Placental pericyte (primary cell): ENCODE data around the gene SPAG17. TPM values are rescaled to one million over a fixed set of nuclear protein-coding genes. Genes with fewer than 3 reads are reported as not detected.

ENCODE experiments used
- total RNA-seq: library from RNA; depleted of rRNA; stranded (reverse); fragments of >200 nt; gene quantifications from 2 replicates; pipeline ENCODE4 v1.2.3, GENCODE V29; 2012

The SPAG17 gene
- not detected in 2 replicates for total RNA-seq

GRCh38 chr1:118185084-118185832 is at the start of gene SPAG17:
Gene SPAG17 (minus strand): TSS chr1:118185228. CDS start chr1:118185157, 71 bp downstream.

GRCh38 chr1:117929343-117930172 is 255.5 kb downstream of the SPAG17 start, which contains the start of the genes GDAP2 and WDR3:
Gene GDAP2 (minus strand): TSS chr1:117929621. CDS start chr1:117920357, 9,264 bp downstream.
Gene WDR3 (plus strand): TSS chr1:117929739. CDS start chr1:117933320, 3,581 bp downstream.

